Heart left ventricle (tissue), 13 donors: ENCODE results near the gene OR2A42.
"Not testable (repeated sequence)": the region's sequence is repeated elsewhere in the genome, so short reads cannot be mapped to it uniquely, and the experiment has no call there.

ENCODE experiments used
- POLR2A ChIP-seq, 2 donors: fragments of 450-650 bp; IDR thresholded peaks; one replicate each; pipeline ENCODE4 v1.6.1; 2017; ENCODE audit warnings: antibody characterized with exemption in 2 of 2, mild to moderate bottlenecking in 2 of 2, moderate library complexity in 2 of 2
- TF ChIP-seq, protein P1 (sequence below), 12 donors: fragments of 200-600 bp; sonication (generic) in 4 of 12; IDR thresholded peaks; one replicate each; pipeline versions ENCODE4 v1.5.0 to v1.8.0; 2018 to 2022; ENCODE audit warnings: antibody characterized with exemption in 12 of 12, mild to moderate bottlenecking in 5 of 12
- donor health status: ischemic (EF 13 %, LVEDD 7.1; RV severe dilation, severe dysfunction).
- donor health status: DM: no; HTN: yes; CAD: no.
- donor health status: DM: no; HTN: no; CAD: no.
- donor health status: ischemic (EF 25% LVEDD 6.9; RV normal size, moderate dysfunction).
- donor health status: ischemic (EF 25% LVEDD 5.7; RV mildly dilated, moderate dysfunction).
- donor health status: ischemic (EF 35%, LVEDD 5.7; RV mildly dilated, moderate dysfunction).
- donor health status: nonischemic (EF 11% LVEDD 7.7; RV severe dilation, severe dysfunction).
- donor health status: DM: yes; HTN: yes; CAD: no.
- donor health status: PGD.
- donor health status: ischemic (EF 29% LVEDD 5.4; RV normal size, mild dysfunction).
- donor health status: nonischemic (EF 23%, LVEDD 6.1; RV moderate dilation, normal function).

DNA sequence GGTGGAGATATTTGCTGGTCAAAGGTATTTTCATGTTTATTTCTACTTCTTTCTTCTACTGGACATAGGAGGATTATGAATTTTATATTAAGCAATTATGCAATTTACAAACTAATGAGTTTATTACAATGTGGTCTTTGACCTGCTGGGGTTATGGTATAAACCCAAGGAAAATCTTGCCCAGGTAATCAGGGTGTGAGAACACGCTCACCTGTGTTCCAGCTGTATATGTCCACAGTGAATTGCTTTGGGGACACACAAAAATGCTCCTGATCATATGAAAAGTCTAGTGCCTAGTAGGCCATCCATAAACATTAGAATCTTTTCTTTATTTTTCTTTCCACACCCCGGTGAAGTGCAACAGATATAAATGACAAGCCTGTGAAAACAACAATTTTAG, at the start of gene OR2A42:
- not testable (repeated sequence) for TF ChIP-seq POLR2A (IDR thresholded peaks at IDR 0.05)
- TF ChIP-seq, protein P1, sequence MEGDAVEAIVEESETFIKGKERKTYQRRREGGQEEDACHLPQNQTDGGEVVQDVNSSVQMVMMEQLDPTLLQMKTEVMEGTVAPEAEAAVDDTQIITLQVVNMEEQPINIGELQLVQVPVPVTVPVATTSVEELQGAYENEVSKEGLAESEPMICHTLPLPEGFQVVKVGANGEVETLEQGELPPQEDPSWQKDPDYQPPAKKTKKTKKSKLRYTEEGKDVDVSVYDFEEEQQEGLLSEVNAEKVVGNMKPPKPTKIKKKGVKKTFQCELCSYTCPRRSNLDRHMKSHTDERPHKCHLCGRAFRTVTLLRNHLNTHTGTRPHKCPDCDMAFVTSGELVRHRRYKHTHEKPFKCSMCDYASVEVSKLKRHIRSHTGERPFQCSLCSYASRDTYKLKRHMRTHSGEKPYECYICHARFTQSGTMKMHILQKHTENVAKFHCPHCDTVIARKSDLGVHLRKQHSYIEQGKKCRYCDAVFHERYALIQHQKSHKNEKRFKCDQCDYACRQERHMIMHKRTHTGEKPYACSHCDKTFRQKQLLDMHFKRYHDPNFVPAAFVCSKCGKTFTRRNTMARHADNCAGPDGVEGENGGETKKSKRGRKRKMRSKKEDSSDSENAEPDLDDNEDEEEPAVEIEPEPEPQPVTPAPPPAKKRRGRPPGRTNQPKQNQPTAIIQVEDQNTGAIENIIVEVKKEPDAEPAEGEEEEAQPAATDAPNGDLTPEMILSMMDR (IDR thresholded peaks at IDR 0.05), result not testable (repeated sequence)
